ENCODE results near the gene MPRIP.

DNA sequence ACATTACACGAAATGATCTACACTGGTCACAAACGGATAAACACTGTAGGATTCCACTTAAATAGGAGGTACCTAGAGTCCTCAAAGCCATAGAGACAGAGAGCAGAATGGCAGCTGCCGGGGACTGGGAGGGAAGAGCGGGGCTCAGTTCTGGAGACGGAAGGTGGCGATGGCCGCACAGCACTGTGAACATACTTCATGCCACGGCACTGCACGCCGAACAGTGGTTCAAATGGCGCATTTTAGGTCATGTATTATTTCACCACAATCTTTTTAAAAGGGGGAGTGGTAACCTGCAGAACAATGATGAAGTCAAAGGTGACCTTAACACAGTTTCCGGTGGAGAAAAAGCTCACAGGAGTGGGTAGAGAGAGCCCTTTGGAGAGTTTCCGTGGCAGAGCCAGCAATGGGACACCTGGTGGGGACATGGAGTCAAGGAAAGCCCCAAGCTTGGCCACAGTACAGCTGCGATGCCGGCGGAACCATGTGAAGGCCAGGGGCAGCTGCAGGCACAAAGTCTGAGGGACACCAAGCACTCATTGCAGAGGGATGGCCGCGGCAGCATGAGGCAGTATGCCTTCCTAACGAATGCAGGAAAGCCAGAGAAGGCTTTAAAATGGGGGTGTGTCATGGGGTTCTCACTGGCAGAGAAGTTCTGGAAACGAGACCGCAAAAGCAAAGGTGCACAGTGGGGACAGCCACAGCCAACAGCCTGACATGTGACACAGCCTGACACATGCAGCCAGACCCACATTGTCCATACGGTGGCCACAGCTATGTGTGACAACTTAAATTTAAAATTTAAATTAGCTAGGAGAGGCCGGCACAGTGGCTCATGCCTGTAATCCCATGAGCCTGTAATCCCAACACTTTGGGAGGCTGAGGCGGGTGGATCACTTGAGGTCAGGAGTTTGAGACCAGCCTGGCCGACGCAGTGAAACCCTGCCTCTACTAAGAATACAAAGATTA lies 187.4 kb downstream of the MPRIP start:
- TF ChIP-seq RNF219 (CRISPR knock-in tag; IDR thresholded peaks at IDR 0.05) (no peak), HNRNPK (IDR thresholded peaks at IDR 0.05; ENCODE audit: low read depth, low read length, poor library complexity, severe bottlenecking) (no peak)
- TF ChIP-seq, protein P1, sequence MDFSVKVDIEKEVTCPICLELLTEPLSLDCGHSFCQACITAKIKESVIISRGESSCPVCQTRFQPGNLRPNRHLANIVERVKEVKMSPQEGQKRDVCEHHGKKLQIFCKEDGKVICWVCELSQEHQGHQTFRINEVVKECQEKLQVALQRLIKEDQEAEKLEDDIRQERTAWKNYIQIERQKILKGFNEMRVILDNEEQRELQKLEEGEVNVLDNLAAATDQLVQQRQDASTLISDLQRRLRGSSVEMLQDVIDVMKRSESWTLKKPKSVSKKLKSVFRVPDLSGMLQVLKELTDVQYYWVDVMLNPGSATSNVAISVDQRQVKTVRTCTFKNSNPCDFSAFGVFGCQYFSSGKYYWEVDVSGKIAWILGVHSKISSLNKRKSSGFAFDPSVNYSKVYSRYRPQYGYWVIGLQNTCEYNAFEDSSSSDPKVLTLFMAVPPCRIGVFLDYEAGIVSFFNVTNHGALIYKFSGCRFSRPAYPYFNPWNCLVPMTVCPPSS (IDR thresholded peaks at IDR 0.05): no peak
